Measurements from ENCODE around the gene UBE4B.

DNA sequence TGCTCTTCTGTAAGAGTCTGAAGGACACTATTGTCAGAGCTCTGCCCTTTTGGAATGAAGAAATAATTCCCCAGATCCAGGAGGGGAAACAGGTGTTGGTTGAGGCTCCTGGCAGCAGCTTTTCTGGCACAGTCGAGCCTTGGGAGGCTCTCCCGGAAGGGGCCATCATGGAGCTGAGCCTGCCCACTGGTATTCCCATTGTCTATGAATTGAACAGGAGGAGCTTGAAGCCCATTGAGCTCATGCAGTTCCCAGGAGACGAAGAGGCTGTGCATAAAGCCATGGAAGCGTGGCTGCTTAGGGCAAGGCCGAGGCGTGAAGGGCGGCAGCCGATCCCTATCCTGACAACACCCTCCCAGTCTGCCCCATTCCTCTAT is 26.6 kb downstream of the UBE4B start:
- TF ChIP-seq, protein P1, sequence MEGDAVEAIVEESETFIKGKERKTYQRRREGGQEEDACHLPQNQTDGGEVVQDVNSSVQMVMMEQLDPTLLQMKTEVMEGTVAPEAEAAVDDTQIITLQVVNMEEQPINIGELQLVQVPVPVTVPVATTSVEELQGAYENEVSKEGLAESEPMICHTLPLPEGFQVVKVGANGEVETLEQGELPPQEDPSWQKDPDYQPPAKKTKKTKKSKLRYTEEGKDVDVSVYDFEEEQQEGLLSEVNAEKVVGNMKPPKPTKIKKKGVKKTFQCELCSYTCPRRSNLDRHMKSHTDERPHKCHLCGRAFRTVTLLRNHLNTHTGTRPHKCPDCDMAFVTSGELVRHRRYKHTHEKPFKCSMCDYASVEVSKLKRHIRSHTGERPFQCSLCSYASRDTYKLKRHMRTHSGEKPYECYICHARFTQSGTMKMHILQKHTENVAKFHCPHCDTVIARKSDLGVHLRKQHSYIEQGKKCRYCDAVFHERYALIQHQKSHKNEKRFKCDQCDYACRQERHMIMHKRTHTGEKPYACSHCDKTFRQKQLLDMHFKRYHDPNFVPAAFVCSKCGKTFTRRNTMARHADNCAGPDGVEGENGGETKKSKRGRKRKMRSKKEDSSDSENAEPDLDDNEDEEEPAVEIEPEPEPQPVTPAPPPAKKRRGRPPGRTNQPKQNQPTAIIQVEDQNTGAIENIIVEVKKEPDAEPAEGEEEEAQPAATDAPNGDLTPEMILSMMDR (IDR thresholded peaks at IDR 0.05; ENCODE audit: borderline replicate concordance, extremely low read depth, low read length, poor library complexity, severe bottlenecking), result no peak
- TF ChIP-seq EZH2 (IDR thresholded peaks at IDR 0.05; ENCODE audit: borderline replicate concordance, low read depth, low read length, severe bottlenecking), result no peak

Measured in DND-41 (cell line).